ENCODE data around the gene ZNF296.
"Not testable (repeated sequence)": the region's sequence is repeated elsewhere in the genome, so short reads cannot be mapped to it uniquely, and the experiment has no call there.

Gene ZNF296

DNA sequence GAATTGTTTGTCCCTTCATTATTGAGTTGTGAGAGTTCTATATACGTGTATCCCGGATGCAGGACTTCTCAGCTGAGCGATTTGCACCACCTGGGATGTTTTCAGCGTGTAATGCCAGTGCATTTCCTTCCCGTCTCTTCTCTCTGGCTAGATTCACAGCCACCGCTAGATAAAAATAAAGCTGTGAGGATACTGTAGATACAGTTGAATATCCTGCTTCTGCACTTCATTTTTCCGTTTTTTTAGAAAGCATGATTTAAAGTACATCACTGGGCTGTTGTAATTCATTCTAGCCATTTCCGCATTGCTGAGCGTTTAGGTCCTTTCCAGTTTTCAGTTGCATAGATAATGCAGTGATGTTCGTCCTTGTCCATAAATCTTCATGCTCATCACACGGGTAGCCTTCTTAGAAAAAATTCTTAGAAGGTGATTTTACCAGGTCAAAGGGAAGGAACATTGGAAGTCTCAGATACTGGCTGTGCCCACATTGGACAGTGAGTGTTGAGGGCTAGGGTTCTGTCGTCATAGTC lies 31.4 kb upstream of the ZNF296 start:
- no peaks in the 10 kb centered on the region for H3K27me3 ChIP-seq (ENCODE audit: insufficient read depth, low read depth, severe bottlenecking)
- TF ChIP-seq, protein P1, sequence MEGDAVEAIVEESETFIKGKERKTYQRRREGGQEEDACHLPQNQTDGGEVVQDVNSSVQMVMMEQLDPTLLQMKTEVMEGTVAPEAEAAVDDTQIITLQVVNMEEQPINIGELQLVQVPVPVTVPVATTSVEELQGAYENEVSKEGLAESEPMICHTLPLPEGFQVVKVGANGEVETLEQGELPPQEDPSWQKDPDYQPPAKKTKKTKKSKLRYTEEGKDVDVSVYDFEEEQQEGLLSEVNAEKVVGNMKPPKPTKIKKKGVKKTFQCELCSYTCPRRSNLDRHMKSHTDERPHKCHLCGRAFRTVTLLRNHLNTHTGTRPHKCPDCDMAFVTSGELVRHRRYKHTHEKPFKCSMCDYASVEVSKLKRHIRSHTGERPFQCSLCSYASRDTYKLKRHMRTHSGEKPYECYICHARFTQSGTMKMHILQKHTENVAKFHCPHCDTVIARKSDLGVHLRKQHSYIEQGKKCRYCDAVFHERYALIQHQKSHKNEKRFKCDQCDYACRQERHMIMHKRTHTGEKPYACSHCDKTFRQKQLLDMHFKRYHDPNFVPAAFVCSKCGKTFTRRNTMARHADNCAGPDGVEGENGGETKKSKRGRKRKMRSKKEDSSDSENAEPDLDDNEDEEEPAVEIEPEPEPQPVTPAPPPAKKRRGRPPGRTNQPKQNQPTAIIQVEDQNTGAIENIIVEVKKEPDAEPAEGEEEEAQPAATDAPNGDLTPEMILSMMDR (IDR thresholded peaks at IDR 0.05; ENCODE audit: low read depth, low read length): no peak
- H3K9me3 ChIP-seq (ENCODE audit: severe bottlenecking): no peaks in the 10 kb centered on the region
- H3K4me3 ChIP-seq (ENCODE audit: low read depth, low read length): no peak overlapping the region
- H3K27ac ChIP-seq: no peak overlapping the region
- H3K36me3 ChIP-seq: no peaks in the 10 kb centered on the region; the same call in 1 of the 2 replicates
- DNase-seq: no peak

DNA sequence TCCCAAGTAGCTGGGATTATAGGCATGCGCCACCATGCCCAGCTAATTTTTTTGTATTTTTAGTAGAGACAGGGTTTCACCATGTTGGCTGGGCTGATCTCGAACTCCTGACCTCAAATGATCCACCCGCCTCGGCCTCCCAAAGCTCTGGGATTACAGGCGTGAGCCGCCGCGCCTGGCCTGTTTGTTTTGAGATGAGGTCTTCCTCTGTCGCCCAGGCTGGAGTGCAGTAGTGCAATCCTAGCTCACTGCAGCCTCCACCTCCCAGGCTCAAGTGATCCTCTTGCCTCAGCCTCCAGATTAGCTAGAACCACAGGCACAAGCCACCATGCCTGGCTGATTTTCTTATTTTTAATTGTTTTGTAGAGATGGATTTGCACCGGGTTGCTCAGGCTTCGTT lies 30.1 kb upstream of the ZNF296 start:
- not testable (repeated sequence) for H3K9me3 ChIP-seq (ENCODE audit: severe bottlenecking); H3K27ac ChIP-seq; H3K27me3 ChIP-seq (ENCODE audit: insufficient read depth, low read depth, severe bottlenecking); H3K4me3 ChIP-seq (ENCODE audit: low read depth, low read length); DNase-seq; H3K36me3 ChIP-seq

DNA sequence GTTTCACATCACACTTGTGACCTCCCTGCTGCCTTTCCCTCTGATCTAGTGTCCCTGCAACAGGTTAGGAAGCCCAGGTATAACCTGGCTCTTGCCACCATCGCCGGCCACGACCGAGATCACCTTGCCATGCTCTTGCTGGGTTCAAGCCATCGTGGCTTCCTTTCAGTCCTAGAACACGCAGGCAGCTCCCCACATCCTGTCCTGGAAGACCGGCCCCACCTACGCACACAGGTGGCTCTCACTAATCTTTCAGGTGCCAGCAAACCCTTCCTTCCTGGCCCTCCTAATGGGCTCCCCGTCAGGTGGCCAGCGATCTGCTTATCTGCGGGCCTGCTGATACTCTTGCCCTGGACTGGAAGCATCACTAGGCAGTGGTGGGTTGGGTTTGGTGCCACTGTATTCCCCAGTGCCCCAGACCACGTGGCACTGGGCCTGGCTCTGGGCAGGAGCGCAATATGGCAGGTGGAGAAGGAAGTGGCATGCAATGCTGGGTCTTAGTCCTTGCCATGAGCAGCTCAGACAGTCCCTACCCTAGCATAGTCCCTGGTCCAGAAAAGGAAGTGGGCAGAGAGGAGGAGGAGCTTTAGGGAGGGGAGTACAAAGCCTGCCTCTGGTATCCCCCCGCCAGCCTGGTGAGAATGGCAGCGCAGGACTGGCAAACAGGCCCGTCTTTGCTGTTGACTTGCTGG lies 28.5 kb upstream of the ZNF296 start:
- TF ChIP-seq, protein P1 (IDR thresholded peaks at IDR 0.05; ENCODE audit: low read depth, low read length): no peak
- H3K9me3 ChIP-seq (ENCODE audit: severe bottlenecking): no peaks in the 10 kb centered on the region
- no peak for DNase-seq
- H3K4me3 ChIP-seq (ENCODE audit: low read depth, low read length): no peak overlapping the region
- peak overlapping the region; percentile 79 for H3K27ac ChIP-seq
- H3K27me3 ChIP-seq (ENCODE audit: insufficient read depth, low read depth, severe bottlenecking): no peaks in the 10 kb centered on the region
- peaks cover 11% of the 10 kb centered on the region for H3K36me3 ChIP-seq

DNA sequence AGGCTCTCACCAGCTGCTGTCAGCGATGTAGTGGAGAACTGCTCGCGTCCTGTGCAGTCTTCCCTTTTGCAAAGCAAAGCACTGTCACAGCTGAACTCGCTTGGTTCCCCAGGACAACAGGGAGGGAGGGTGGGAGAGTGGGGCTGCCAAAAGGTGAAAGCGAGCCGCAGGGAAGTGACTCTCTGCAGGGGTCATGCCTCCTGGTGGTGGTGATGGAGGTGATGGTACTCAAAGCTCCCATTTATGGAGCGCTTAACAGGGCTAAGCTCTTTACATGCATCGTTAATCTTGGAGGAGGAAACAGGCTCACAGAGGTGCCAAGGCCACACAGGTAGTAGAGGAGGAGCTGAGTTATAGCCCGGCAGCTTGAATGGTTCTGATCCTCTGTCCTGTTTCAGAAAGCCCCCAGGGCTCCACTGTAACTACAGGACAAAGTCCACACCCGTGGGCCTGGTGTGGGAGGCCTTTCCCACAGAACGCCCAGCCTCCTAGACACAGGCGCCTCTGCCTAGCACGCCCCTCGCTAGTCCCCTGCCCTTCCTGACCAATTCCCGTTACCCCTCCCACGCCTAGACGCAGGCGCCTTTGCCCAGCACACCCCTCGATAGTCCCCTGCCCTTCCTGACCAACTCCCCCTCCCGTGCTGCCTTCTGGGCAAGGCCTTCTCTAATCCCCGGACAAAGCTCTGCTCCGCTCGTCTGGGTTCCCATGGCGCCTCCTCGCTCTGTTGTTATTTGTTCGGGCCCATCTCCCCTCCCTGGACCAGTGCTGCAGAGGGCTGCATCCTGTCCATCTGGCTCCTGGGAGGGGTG lies 27.4 kb upstream of the ZNF296 start:
- H3K27ac ChIP-seq: peak overlapping the region; percentile 79
- H3K27me3 ChIP-seq (ENCODE audit: insufficient read depth, low read depth, severe bottlenecking): no peaks in the 10 kb centered on the region
- peak; percentile 88 for DNase-seq
- peak overlapping the region; percentile 33 for H3K4me3 ChIP-seq (ENCODE audit: low read depth, low read length)
- TF ChIP-seq, protein P1 (IDR thresholded peaks at IDR 0.05; ENCODE audit: low read depth, low read length): peak; percentile 49
- H3K9me3 ChIP-seq (ENCODE audit: severe bottlenecking): no peaks in the 10 kb centered on the region
- H3K36me3 ChIP-seq: peaks cover 17% of the 10 kb centered on the region

DNA sequence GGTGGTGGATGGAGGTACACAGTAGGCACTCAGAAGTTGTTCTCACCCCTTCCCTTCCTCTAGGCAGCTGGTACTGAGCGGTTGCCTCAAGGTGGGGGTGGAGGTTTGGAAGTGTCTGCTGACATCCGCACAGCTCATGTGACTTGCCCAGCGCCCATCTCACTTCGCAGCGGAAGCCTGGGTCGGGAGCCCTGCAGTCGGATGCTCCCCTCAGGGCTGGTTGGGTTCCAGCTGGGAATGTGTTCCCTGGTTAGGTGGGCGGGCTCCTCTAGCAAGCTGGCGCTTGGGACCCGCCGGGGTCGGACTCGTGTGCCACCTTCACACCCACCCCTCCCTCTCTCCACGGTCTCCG lies 26.9 kb upstream of the ZNF296 start:
- no peak overlapping the region for H3K27ac ChIP-seq
- H3K9me3 ChIP-seq (ENCODE audit: severe bottlenecking): no peaks in the 10 kb centered on the region
- no peak for DNase-seq
- H3K27me3 ChIP-seq (ENCODE audit: insufficient read depth, low read depth, severe bottlenecking): no peaks in the 10 kb centered on the region
- TF ChIP-seq, protein P1 (IDR thresholded peaks at IDR 0.05; ENCODE audit: low read depth, low read length): no peak
- H3K36me3 ChIP-seq: peaks cover 17% of the 10 kb centered on the region
- H3K4me3 ChIP-seq (ENCODE audit: low read depth, low read length): no peak overlapping the region

DNA sequence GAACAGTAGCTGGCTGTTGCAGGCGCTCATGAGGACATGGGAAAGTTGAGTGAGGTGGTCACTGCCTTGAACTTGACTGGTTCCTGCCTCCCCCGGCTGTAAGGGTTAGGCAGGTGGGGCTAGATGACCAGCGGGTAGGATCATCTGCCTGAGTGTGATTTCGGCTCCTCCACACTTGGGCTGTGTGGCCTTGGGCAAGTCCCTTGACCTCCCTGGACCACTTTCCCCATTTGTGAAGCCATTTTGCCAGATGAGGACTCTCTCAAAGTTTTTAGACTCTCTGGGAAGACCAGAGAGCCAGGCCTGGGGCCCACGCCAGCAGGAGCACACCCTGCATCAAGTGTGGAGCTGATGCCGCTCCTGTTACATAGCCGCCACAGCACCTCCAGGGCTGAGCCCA lies 26.2 kb upstream of the ZNF296 start:
- H3K9me3 ChIP-seq (ENCODE audit: severe bottlenecking): no peaks in the 10 kb centered on the region
- TF ChIP-seq, protein P1 (IDR thresholded peaks at IDR 0.05; ENCODE audit: low read depth, low read length): no peak
- peaks cover 17% of the 10 kb centered on the region for H3K36me3 ChIP-seq
- H3K4me3 ChIP-seq (ENCODE audit: low read depth, low read length): no peak overlapping the region
- DNase-seq: no peak
- no peak overlapping the region for H3K27ac ChIP-seq
- H3K27me3 ChIP-seq (ENCODE audit: insufficient read depth, low read depth, severe bottlenecking): no peaks in the 10 kb centered on the region

Data from WERI-Rb-1 (cell line).